Kidney glomerular epithelial cell (primary cell): Measurements from ENCODE around the gene PLEKHA4.
"Not testable (repeated sequence)": the region's sequence is repeated elsewhere in the genome, so short reads cannot be mapped to it uniquely, and the experiment has no call there.

Experiments used
- DNase-seq: peaks from one replicate; lab custom pipeline; 2025; lab: John Stamatoyannopoulos, UW

PLEKHA4 gene

GRCh38 chr19:48889496-48889895 lies 21.1 kb upstream of the PLEKHA4 start:
- not testable (repeated sequence) for DNase-seq

- DNase-seq, result no peak
Observed at GRCh38 chr19:48887861-48888612, 19.6 kb upstream of the PLEKHA4 start.

DNA sequence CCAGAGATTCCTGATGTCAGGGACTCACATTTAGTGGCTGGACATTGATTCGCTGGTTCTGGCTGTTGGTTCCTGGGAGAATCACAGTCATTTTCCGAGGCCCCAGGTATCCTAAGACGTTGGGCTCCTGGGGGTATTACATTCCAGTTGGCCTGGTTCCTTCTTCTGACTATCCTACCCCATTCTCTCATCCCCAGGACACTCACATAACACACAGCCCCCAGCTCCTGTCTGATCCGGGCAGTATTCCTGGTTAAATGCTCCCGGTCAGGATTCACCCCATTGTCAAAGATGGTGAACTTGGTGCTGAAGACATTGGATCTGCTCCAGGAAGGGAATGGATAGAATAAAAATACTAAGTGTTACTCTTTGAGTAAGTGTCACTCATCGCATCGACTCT lies 15.3 kb upstream of the PLEKHA4 start:
- DNase-seq, result no peak

DNA sequence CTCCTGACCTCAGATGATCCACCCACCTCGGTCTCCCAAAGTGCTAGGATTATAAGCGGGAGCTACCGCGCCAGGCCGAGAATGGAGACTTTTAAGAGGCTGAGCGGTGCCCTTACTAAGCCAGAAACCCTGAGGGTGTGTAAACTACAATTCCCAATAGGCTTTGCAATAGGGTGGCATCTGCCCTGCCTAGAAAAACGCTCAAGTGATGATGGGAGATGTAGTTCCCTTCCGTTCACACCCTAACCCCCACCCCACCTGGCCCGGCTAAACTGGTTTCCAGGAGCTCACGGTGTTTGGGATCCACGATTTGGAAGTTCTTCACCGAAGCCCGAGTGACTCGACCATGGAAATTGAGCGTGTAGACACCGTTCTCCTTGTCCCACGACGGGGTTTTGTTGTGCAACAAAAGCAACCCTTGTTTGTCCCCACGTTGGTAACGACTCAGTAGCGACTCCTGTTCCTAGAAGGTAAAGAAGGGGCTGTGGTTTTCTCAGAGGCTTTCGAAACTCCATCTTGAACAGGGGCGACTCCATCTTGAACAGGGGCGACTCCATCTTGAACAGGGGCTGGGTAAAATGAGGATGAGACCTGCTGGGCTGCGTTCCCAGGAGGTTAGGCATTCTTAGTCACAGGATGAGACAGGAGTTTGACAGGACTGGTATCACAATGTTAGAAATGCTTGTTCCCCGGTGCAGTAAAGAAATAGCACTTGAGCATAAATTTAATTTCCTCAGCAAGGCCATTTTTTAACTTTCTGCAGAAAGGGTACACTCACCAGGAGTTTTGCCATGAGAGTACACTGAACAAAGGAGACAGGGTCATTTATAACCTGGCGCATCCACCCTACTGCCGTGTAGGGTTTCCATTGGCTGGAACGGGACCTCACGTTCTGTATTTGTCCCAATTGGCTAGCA lies 13.6 kb upstream of the PLEKHA4 start:
- DNase-seq, result no peak

GRCh38 chr19:48879696-48880095 lies 11.3 kb upstream of the PLEKHA4 start:
- not testable (repeated sequence) for DNase-seq

DNA sequence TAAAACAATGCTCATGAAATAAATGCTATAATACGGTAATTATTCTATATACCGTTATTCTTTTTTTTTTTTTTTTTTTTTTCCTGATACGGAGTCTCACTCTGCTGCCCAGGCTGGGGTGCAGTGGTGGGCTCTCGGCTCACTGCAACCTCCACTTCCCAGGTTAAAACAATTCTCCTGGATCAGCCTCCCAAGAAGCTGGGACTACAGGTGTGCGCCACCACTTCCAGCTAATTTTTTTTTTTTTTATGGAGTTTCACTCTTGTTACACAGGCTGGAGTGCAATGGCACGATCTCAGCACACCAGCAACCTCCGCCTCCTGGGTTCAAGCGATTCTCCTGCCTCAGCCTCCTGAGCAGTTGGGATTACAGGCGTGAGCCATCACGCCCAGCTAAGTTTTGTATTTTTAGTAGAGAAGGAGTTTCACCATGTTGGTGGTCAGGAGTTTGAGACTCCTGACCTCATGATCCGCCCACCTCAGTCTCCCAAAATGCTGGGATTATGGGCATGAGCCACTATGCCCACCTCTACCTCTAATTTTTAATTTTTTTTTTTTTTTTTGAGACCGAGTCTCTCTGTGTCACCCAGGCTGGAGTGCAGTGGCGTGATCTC lies 10.7 kb upstream of the PLEKHA4 start:
- DNase-seq, result no peak

DNA sequence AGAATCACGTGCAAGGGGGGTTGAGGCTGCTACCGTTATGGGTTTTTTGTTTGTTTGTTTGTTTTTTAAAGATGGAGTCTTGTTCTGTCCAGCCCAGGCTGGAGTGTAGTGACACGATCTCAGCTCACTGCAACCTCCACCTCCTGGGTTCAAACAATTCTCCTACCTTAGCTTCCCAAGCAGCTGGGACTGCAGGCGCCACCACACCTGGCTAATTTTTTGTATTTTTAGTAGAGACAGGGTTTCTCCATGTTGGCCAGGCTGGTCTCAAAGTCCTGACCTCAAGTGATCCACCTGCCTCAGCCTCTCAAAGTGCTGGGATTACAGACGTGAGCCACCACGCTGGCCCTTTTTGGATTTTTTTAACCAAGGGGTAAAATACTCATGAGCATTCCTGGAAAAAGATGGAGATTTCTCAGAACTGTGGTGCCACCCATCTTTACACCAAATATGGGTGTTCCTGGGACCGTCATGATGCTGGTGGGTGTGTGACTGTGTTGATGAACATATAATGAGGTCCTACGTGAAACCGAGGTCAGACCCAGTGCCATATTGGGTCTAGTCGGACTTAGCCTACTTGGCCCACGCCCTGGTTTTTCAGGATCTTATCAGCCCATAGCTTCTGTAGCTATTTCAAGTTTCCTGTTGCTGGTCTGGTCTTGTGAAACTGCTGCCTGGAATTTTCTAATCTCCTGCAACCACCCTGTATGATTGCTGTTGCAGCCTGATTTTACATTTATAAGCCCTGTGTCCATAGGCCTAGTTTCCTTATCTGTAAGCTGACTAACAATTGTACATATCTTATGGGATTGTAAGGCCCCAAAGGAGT lies 10.0 kb upstream of the PLEKHA4 start:
- no peak for DNase-seq

DNA sequence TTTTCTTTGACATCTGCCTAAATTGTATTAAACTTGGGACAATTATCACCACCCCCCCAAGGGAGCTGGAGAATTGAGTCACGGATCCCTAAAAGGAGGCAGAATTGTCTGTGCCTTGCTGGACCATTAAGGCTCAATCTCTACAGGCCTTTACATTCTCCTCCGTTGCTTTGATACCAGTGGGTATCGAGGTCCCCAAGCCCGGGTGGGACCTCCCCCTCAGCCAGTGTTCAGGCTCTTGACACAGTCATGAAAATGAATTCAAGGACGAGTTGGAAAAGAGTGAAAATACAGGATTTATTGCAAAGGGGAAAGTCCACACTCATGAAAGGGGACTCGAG lies 9.4 kb upstream of the PLEKHA4 start:
- no peak for DNase-seq

- DNase-seq, result peak; percentile 17
Observed at GRCh38 chr19:48876043-48876981, 7.9 kb upstream of the PLEKHA4 start.

DNA sequence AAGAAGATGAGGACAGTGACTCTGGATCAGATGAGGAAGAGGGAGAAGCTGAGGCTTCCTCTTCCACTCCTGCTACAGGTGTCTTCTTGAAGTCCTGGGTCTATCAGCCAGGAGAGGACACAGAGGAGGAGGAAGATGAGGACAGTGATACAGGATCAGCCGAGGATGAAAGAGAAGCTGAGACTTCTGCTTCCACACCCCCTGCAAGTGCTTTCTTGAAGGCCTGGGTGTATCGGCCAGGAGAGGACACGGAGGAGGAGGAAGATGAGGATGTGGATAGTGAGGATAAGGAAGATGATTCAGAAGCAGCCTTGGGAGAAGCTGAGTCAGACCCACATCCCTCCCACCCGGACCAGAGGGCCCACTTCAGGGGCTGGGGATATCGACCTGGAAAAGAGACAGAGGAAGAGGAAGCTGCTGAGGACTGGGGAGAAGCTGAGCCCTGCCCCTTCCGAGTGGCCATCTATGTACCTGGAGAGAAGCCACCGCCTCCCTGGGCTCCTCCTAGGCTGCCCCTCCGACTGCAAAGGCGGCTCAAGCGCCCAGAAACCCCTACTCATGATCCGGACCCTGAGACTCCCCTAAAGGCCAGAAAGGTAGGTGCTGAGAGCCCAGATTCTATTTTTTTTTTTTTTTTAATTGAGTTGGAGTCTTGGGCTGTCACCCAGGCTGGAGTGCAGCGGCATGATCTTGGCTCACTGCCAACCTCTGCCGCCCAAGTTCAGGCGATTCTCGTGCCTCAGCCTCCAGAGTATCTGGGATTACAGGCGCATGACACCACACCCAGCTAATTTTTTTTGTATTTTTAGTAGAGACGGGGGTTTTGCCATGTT lies 6.1 kb upstream of the PLEKHA4 start:
- peak; percentile 29 for DNase-seq

- no peak for DNase-seq
Observed at GRCh38 chr19:48873476-48874302, 5.3 kb upstream of the PLEKHA4 start.

DNA sequence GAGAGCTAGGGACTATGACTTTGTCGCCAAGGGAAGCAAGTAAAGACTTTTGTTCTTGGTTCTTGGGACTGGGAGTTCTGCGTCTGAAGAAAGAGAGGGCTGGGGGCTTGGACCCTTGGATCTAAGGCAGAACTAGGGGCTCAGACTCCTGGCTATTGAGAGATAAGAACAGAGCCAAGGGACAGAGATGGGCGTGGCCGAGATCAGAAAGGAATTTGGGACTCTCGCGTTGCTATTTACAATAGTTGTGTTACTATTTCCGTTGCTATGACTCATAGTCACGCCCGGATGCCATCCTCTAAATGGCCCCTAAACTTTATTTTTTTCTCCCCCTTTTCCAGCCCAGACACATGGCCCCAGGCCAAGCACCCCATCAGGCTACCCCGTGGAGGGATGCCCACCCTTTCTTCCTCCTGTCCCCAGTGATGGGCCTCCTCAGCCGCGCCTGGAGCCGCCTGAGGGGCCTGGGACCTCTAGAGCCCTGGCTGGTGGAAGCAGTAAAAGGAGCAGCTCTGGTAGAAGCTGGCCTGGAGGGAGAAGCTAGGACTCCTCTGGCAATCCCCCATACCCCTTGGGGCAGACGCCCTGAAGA lies 4.6 kb upstream of the PLEKHA4 start:
- peak; percentile 90 for DNase-seq

- peak; percentile 91 for DNase-seq
Observed at GRCh38 chr19:48872182-48872883, 3.9 kb upstream of the PLEKHA4 start, which contains the start of gene PPP1R15A. Gene PPP1R15A (plus strand): TSS chr19:48872421. CDS start chr19:48873234, 813 bp downstream.

GRCh38 chr19:48871471-48872181 lies 3.2 kb upstream of the PLEKHA4 start:
- DNase-seq, result not testable (repeated sequence)

- no peak for DNase-seq
Observed at GRCh38 chr19:48870048-48870447, 1.6 kb upstream of the PLEKHA4 start.

DNA sequence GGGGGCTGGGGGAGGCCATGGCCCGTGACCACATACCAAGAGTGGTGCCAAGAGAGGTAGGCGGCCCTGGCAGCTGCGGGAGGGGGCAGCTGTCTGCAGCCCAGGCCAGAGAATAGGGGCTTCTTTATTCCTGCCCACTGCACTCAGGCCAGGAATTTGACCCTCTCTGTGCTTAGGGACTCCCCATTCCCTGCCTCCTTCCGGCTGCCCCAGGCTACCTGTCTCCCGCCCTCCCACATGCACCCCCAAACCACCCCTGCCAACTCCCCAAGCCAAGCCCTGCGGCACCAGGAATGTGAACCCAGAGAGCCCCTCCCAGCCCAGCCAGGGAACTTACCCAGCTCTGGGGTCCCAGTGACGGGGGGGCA lies 687 bp downstream of the PLEKHA4 start:
- no peak for DNase-seq

DNA sequence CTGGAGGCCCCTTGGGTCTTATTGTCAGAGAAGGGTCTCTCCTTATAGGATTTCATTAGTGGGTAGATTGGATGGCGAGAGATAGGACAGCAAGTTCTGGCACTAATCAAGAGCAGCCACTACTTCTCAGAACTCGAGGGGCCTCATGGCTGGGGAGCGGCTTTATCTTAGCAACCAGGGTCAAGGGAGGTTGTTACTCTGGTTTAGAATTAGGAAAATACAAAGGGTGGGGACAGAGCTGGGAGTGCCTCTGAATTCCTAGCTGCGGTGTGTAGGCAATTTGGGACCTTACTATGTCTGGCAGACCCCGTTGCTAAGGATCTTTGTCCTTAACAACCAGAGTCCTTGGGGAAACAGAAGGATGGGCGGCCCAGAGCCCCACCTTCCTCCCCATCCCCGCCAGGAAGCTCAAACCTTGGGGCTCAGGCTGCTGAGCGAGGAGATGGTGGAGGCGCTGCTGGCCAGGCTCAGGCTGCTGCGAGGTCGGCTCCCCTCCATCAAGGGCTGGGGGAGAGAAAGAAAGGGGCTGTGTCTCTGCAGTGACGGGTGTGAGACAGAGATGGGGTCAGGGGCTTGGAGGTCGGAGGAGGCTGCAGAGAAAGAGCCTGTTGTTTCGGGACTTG lies 1.2 kb downstream of the PLEKHA4 start:
- no peak for DNase-seq
